HepG2 (cell line): ENCODE measurements around the gene RILP. TPM values are rescaled to one million over a fixed set of nuclear protein-coding genes. Genes with fewer than 3 reads are reported as not detected.

Experiments
- AGO2 ChIP-seq: fragments of 200-400 bp; formaldehyde crosslinking; optimal IDR thresholded peaks from 2 replicates; pipeline ENCODE3; 2017; ENCODE audit warnings: mild to moderate bottlenecking, low read depth, low read length, moderate library complexity
- ETV6 ChIP-seq: sonication (generic); formaldehyde crosslinking; conservative IDR thresholded peaks from 2 replicates; pipeline ENCODE4 v1.4.0; 2020; ENCODE audit warnings: missing genetic modification reagents
- JUND ChIP-seq: sonication (generic); formaldehyde crosslinking; IDR thresholded peaks from 2 replicates; pipeline ENCODE4 v1.8.0; 2022; ENCODE audit warnings: mild to moderate bottlenecking, missing genetic modification reagents
- KDM2A ChIP-seq: sonication (generic); formaldehyde crosslinking; IDR thresholded peaks from 2 replicates; pipeline ENCODE4 v1.4.0; 2020; ENCODE audit warnings: low read depth, missing genetic modification reagents, borderline replicate concordance
- NFKBIZ ChIP-seq: IDR thresholded peaks from 2 replicates; pipeline ENCODE4 v1.6.1; 2018; ENCODE audit warnings: missing genetic modification reagents, missing compliant biosample characterization
- SP1 ChIP-seq, 2 experiments: fragments of 450-650 bp in 1 of 2; sonication (generic) in 1 of 2; formaldehyde crosslinking in 1 of 2; IDR thresholded peaks; 2 replicates each; pipeline versions ENCODE4 v1.4.0 to v1.6.1; 2016 to 2020; ENCODE audit warnings: missing genetic modification reagents in 1 of 2
- SRSF1 ChIP-seq: fragments of 200-400 bp; formaldehyde crosslinking; optimal IDR thresholded peaks from 2 replicates; pipeline ENCODE3; 2017; ENCODE audit warnings: mild to moderate bottlenecking, low read depth, low read length, moderate library complexity
- TAF1 ChIP-seq: sonication (generic); formaldehyde crosslinking; IDR thresholded peaks from 2 replicates; pipeline ENCODE4 v1.4.0; 2020; ENCODE audit warnings: missing genetic modification reagents
- TFAP4 ChIP-seq: sonication (generic); IDR thresholded peaks from 2 replicates; pipeline ENCODE4 v1.6.1; 2016; ENCODE audit warnings: low read depth, borderline replicate concordance
- ZNF441 ChIP-seq: sonication (generic); formaldehyde crosslinking; IDR thresholded peaks from 2 replicates; pipeline ENCODE4 v1.7.0; 2021; ENCODE audit warnings: missing genetic modification reagents, borderline replicate concordance
- ZNF549 ChIP-seq: sonication (generic); formaldehyde crosslinking; IDR thresholded peaks from 2 replicates; pipeline ENCODE4 v1.5.0; 2020; ENCODE audit warnings: missing genetic modification reagents
- ZNF7 ChIP-seq: IDR thresholded peaks from 2 replicates; pipeline ENCODE4 v1.6.1; 2016; ENCODE audit warnings: missing biosample characterization, missing genetic modification reagents
- polyA plus RNA-seq, 8 experiments: library from polyadenylated mRNA; depleted of rRNA in 3 of 8; stranded (reverse) in 7 of 8; unstranded in 1 of 8; fragments of >200 nt; fragmentation: Illumina TruSeq in 4 of 8; extraction: Trizol in 4 of 8; gene quantifications; 2 replicates each; pipeline versions ENCODE4 v1.2.1 to v1.2.3, GENCODE V29; 2011 to 2016; ENCODE audit warnings: low read depth in 4 of 8, missing spikeins in 1 of 8, mixed read lengths in 1 of 8; ENCODE audit not compliant: insufficient read depth in 1 of 8
- total RNA-seq, 5 experiments: library from RNA; depleted of rRNA; stranded (reverse); fragments of >200 nt; fragmentation: Illumina TruSeq; extraction: Trizol; gene quantifications; 2 replicates each; pipeline ENCODE4 v1.2.3, GENCODE V29; 2016; ENCODE audit warnings: low read depth in 1 of 5
- TF ChIP-seq, protein P1 (sequence below): IDR thresholded peaks from 2 replicates; pipeline ENCODE4 v1.6.1; 2016; ENCODE audit warnings: low read depth
- TF ChIP-seq, protein P2 (sequence below): sonication (generic); formaldehyde crosslinking; conservative IDR thresholded peaks from 2 replicates; pipeline ENCODE4 v1.8.0; 2022; ENCODE audit warnings: mild to moderate bottlenecking, moderate library complexity, missing genetic modification reagents
- TF ChIP-seq, protein P3 (sequence below), 2 experiments: sonication (generic) in 1 of 2; formaldehyde crosslinking in 1 of 2; IDR thresholded peaks; 2 replicates each; pipeline versions ENCODE4 v1.4.0 to v1.6.1; 2016 to 2020; ENCODE audit warnings: borderline replicate concordance in 1 of 2, low read depth in 1 of 2, mild to moderate bottlenecking in 1 of 2, missing genetic modification reagents in 1 of 2
- TF ChIP-seq, protein P4 (sequence below): sonication (generic); formaldehyde crosslinking; IDR thresholded peaks from 2 replicates; pipeline ENCODE4 v1.9.0; 2021; ENCODE audit warnings: missing genetic modification reagents, borderline replicate concordance

Gene RILP
- total and polyA plus RNA-seq, 2 of the 13 experiments (the other 11 are each of a cell fraction or from before 2014, with no cell fraction given), result 6.6 to 8.1 TPM

- peak; percentile 5; the same call in 1 of the 2 replicates for TF ChIP-seq TAF1 (CRISPR knock-in tag)
- no peak for TF ChIP-seq SRSF1
- no peak for TF ChIP-seq ETV6 (CRISPR knock-in tag)
- TF ChIP-seq, protein P1, sequence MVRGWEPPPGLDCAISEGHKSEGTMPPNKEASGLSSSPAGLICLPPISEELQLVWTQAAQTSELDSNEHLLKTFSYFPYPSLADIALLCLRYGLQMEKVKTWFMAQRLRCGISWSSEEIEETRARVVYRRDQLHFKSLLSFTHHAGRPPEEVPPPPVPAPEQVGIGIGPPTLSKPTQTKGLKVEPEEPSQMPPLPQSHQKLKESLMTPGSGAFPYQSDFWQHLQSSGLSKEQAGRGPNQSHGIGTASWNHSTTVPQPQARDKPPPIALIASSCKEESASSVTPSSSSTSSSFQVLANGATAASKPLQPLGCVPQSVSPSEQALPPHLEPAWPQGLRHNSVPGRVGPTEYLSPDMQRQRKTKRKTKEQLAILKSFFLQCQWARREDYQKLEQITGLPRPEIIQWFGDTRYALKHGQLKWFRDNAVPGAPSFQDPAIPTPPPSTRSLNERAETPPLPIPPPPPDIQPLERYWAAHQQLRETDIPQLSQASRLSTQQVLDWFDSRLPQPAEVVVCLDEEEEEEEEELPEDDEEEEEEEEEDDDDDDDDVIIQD (CRISPR knock-in tag), result no peak
- TF ChIP-seq, protein P2, sequence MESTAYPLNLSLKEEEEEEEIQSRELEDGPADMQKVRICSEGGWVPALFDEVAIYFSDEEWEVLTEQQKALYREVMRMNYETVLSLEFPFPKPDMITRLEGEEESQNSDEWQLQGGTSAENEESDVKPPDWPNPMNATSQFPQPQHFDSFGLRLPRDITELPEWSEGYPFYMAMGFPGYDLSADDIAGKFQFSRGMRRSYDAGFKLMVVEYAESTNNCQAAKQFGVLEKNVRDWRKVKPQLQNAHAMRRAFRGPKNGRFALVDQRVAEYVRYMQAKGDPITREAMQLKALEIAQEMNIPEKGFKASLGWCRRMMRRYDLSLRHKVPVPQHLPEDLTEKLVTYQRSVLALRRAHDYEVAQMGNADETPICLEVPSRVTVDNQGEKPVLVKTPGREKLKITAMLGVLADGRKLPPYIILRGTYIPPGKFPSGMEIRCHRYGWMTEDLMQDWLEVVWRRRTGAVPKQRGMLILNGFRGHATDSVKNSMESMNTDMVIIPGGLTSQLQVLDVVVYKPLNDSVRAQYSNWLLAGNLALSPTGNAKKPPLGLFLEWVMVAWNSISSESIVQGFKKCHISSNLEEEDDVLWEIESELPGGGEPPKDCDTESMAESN (CRISPR knock-in tag), result peak; percentile 8; the same call in 1 of the 2 replicates
- TF ChIP-seq ZNF441, result peak; percentile 57; the same call in 1 of the 2 replicates
- TF ChIP-seq ZNF7 (CRISPR knock-in tag), result no peak
- no peak for TF ChIP-seq SP1 (IDR thresholded peaks at IDR 0.05)
- TF ChIP-seq SP1 (CRISPR knock-in tag; IDR thresholded peaks at IDR 0.05), result peak; percentile 69
- peak; percentile 76; the same call in 1 of the 2 replicates for TF ChIP-seq TFAP4
- TF ChIP-seq ZNF549 (CRISPR knock-in tag), result 0 out of 2 replicates have a peak, but pooled peaks have one; percentile 45
- TF ChIP-seq, protein P3, sequence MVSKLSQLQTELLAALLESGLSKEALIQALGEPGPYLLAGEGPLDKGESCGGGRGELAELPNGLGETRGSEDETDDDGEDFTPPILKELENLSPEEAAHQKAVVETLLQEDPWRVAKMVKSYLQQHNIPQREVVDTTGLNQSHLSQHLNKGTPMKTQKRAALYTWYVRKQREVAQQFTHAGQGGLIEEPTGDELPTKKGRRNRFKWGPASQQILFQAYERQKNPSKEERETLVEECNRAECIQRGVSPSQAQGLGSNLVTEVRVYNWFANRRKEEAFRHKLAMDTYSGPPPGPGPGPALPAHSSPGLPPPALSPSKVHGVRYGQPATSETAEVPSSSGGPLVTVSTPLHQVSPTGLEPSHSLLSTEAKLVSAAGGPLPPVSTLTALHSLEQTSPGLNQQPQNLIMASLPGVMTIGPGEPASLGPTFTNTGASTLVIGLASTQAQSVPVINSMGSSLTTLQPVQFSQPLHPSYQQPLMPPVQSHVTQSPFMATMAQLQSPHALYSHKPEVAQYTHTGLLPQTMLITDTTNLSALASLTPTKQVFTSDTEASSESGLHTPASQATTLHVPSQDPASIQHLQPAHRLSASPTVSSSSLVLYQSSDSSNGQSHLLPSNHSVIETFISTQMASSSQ (IDR thresholded peaks at IDR 0.05; ENCODE audit: low read depth), result no peak
- TF ChIP-seq, protein P3 (CRISPR knock-in tag; IDR thresholded peaks at IDR 0.05; ENCODE audit: borderline replicate concordance), result no peak; the same call in 1 of the 2 replicates
- 0 out of 2 replicates have a peak, but pooled peaks have one; percentile 24 for TF ChIP-seq NFKBIZ
- TF ChIP-seq, protein P4, sequence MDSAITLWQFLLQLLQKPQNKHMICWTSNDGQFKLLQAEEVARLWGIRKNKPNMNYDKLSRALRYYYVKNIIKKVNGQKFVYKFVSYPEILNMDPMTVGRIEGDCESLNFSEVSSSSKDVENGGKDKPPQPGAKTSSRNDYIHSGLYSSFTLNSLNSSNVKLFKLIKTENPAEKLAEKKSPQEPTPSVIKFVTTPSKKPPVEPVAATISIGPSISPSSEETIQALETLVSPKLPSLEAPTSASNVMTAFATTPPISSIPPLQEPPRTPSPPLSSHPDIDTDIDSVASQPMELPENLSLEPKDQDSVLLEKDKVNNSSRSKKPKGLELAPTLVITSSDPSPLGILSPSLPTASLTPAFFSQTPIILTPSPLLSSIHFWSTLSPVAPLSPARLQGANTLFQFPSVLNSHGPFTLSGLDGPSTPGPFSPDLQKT (CRISPR knock-in tag), result no peak
- peak; percentile 79; the same call in 1 of the 2 replicates for TF ChIP-seq KDM2A (CRISPR knock-in tag)
- peak; percentile 99 for TF ChIP-seq AGO2
- peak; percentile 34; the same call in 1 of the 2 replicates for TF ChIP-seq JUND (CRISPR knock-in tag)
These were observed 463 bp downstream of the RILP start (continued) for GRCh38 chr17:1648963-1649843.
